KOPT-K1 (cell line): ENCODE results near the gene LARGE1.

Experiments
- H3K27ac ChIP-seq: fragments of 200-600 bp; sonication (generic); 2 replicates; pipeline ENCODE4 v1.5.1; 2016; ENCODE audit warnings: antibody characterized with exemption, mild to moderate bottlenecking, low read depth, low read length; ENCODE audit not compliant: poor library complexity, severe bottlenecking
- H3K36me3 ChIP-seq: fragments of 200-600 bp; sonication (generic); 2 replicates; pipeline ENCODE4 v1.5.1; 2017; ENCODE audit warnings: antibody characterized with exemption, mild to moderate bottlenecking, low read length, moderate library complexity; ENCODE audit not compliant: insufficient read depth
- H3K9me3 ChIP-seq: fragments of 200-600 bp; sonication (generic); 2 replicates; pipeline ENCODE4 v1.5.1; 2017; ENCODE audit warnings: antibody characterized with exemption, low read length, mild to moderate bottlenecking; ENCODE audit not compliant: insufficient read depth, poor library complexity, severe bottlenecking

LARGE1 gene

DNA sequence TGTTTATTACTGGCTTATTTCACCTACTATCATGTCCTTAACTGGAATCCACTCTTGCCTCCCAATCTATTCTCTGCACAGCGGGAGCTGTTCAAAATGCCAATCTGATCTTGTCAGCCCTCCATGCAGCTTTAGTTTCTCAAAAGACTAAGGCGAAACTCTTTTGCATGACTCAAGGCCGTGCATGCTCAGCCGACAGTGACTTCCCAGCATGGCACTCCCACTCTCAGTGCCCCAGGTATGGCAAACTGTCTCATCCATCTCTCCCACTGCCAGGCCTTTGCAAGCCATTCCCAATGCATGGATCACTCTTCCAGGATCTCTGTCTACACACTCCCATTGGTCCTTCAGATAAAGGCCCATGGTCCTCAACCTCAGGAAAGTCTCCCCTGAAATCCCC lies 245.9 kb downstream of the LARGE1 start:
- Histone ChIP-seq H3K36me3 (no peaks in the 10 kb centered on the region), H3K27ac (no peak overlapping the region), H3K9me3 (no peaks in the 10 kb centered on the region)

DNA sequence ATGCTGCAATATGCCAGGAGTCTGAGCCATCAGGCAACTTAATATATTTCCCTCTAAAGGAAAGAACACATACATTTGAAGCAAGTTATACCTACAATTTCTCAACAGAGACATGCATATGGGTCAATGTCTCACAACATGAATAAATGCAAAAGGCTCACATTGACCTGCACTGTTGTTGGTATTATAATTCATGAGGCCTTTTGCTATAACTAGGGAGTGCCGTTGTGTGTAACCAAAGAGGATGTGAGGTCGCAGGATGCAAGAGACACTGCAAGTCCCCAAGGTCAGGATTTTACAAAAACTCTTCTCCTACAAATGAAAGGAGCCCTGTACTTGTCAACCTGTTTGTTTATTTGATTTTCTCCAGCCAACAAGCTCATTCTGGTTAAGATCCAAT lies 250.5 kb downstream of the LARGE1 start:
- Histone ChIP-seq H3K27ac (no peak overlapping the region), H3K36me3 (no peaks in the 10 kb centered on the region), H3K9me3 (no peaks in the 10 kb centered on the region)

DNA sequence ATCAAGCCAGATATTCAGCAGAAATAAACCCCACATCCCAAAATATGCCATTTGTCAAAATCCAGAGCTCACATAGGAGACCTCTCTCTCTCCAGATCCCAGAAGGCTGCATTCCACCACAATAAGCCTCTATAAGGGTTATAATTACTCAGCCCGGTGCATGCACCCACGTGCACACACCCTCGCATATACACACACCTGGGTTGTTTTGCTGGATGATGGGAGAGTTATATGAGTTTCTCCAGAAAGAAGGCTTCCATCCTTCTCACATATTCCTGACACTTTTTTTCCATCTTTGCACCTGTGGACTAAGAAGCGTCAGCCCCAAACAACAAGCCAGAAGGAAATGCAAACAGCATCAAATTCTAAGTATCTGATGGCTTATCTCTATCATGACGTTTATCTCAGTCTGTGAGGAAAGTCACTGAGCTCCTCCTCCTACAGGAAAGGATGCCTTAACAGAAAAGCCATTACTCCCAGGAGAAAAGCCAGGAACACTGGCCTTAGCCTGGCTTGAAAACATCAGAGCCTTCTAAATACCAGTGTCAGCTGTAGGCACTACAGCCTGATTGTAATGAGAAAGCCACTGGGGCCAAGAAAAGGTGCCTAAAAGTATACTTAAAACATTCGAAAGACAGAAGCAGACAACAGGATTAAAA lies 253.2 kb downstream of the LARGE1 start:
- no peak overlapping the region for H3K27ac ChIP-seq
- no peaks in the 10 kb centered on the region for H3K9me3 ChIP-seq
- H3K36me3 ChIP-seq = no peaks in the 10 kb centered on the region

DNA sequence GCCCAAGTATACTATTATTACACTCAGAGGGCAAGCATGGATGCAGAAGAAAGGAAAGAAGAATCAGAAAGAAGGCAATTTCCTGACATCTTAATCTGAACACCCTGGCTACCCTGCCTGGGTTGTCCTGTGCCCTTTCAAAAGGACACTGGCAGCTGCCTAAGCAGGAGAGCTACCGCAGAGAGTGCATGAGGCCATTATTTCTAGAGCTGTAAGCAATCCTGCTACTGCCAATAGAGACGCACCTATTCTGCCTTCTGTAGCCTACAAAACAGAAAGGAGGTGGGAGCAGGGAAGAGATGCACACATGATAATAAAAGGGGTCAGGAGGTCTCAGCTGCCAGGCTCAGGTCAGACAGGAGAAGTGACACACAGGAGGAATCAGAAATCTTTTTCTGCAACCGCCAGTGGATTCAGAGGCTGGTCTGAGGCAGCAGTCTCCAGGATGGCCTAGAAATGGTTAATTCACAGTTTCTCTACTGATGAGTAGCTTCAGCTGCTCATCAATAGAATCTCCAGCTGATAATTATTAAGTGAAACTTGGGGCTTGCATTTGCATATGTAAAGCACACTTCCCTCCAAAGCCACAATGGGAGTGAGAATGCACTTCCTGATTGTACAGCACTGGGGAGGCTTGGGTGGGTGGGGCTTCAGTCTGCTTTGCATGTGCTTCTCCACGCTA lies 253.9 kb downstream of the LARGE1 start:
- H3K9me3 ChIP-seq = no peaks in the 10 kb centered on the region
- H3K27ac ChIP-seq = no peak overlapping the region
- H3K36me3 ChIP-seq = no peaks in the 10 kb centered on the region

DNA sequence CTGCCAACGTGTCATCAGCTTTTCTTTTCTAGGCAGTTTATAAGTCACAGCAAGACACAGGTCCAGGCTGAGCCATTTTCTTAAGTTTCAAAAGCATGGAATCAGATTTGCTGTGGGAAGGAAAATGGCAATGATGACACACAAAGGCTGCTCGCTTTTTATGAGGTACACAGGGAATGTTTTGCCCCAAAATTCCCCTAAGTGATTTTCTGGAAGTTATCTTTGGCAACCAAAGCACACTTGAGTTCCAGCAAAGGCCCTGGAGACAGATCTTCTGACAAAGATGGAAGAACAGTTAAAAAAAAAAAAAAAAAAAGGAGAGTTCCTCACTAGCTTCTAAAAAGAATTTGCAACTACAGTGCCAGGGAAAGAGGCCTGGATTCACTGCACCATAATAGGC lies 260.8 kb downstream of the LARGE1 start:
- no peaks in the 10 kb centered on the region for H3K9me3 ChIP-seq
- no peak overlapping the region for H3K27ac ChIP-seq
- H3K36me3 ChIP-seq = no peaks in the 10 kb centered on the region

DNA sequence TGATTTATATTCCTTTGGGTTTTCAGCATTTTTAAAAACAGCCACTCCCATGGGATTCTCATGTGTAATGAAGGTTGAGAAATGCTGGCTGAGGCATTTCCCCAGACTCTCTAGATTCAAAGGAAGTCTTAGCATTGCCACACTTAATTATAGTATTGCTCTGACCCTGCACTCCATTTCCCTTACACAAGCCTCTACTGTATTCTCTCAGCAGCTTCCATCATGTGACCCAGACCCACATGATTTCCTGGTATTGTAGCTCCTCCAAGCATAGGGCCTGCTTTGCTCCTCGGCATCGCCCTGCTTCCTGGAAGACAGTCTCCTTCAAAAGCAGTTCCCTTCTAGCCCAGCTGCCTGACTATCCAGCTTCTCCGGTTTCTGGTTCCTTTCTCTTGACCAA lies 261.5 kb downstream of the LARGE1 start:
- Histone ChIP-seq H3K36me3 (no peaks in the 10 kb centered on the region), H3K9me3 (no peaks in the 10 kb centered on the region), H3K27ac (no peak overlapping the region)

DNA sequence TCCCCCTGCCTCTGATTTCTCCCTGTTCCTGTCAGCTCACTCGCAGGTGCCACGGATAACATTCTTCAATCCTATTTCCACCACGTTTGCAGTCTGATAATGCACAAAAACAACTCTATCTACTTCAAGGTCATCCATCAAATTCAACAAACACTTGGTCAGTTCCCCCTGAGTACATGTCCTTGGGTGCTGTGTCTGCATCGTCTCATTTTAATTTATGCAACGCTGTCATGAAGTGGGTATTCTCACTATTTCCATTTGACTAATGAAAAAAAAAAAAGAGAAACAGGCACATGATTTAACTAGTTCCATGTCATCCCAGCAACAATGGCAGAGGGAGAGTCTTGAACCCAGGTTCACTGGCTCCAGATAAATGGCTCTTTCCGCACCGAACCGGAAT lies 262.6 kb downstream of the LARGE1 start:
- H3K9me3 ChIP-seq = no peaks in the 10 kb centered on the region
- H3K36me3 ChIP-seq = no peaks in the 10 kb centered on the region
- H3K27ac ChIP-seq = no peak overlapping the region

DNA sequence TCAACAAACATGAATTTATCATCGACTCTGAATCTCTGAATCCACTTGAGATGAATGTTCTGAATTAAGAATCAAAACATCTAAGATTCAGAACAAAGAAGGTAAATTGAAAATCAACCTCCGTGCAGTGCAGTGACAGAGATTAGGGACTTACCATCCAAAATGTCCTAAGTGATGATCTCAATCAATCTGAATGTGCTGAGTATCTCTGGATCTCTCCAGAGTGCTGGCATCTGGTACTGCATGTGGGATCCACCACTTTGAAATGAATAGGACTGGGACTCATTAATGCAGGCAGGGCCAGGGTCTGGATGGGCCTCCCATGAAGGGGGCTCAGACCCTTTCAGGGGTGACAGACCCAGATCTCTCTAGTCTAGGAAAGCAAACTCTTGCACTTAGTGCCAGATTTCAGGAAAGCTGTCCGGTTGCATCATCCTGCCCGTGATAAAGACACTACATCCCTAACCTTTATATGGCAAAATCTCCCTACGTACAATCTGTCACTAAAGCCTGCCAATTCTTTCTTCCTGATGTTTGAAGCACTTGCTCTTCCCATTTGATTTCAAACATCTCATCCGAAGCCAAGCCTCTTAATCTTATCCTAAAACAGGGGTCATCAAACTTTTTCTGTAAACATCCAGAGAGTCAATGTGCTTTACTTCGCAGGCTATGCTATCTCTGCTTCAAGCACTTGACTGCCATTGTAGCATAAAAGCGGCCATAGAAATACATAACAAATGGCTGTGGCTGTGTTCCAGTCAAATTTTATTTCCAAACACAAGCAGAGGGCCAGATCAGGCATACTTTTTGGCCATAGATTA lies 263.3 kb downstream of the LARGE1 start:
- Histone ChIP-seq H3K9me3 (no peaks in the 10 kb centered on the region), H3K36me3 (no peaks in the 10 kb centered on the region), H3K27ac (no peak overlapping the region)

DNA sequence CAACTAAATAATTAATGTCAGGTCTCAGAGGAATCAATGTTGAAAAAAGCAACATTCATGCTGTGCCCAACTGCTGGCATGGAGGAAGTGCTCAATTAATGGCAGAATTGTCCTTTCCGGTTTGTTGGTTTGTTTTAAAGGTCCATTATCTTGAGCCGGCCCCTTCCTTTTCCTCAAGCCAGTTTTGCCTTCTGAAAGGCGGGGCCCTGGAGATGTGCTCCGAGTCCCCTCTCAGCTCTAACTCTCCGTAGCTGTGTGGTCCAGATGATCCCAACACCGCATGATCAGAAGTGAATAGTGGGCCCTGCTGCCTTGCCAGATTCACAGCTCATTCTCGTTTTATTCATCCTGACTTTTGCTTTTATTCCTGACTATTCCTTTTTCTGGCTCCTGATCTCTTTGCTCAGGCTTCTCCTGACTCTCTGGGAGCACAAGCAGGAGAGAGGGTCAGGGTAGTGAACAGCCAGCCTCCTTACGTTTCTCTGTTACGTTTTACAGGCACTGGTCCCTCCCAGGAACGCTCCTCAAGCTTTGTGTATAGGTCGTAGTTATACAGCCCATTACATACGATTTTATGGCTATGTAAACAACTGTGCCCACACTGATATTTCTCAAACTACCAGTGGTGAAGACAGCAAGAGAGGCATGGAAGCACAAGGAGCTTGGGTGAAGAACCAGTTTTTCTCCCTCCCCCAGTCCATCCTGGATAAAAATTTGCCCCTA lies 265.9 kb downstream of the LARGE1 start:
- Histone ChIP-seq H3K36me3 (no peaks in the 10 kb centered on the region), H3K9me3 (no peaks in the 10 kb centered on the region), H3K27ac (no peak overlapping the region)

DNA sequence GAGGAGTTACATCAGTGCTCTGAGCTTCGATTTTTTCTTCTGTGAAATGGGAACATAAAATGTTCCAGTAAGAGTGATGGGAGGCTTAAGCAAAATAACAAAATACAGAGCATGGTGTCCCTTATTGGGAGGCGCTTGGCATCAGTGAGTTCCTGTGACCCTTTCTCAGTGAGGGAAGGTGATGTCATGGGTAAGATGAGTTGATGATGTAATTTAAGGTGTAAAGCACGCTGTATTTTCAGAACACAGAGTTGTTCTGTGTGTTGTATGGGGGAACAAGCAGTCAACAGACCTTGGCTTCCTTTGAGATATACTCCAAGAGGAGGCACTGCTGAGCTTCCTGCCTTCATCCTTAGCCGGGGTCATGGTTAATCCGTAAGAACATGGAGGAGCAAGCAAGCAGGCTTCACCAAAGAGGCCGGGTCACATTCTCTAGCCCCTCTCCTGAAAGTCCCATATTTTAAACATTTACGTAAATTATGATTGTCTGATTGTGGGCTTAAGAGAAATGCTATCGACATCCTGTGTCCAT lies 266.7 kb downstream of the LARGE1 start:
- H3K9me3 ChIP-seq = no peaks in the 10 kb centered on the region
- no peak overlapping the region for H3K27ac ChIP-seq
- H3K36me3 ChIP-seq = no peaks in the 10 kb centered on the region

DNA sequence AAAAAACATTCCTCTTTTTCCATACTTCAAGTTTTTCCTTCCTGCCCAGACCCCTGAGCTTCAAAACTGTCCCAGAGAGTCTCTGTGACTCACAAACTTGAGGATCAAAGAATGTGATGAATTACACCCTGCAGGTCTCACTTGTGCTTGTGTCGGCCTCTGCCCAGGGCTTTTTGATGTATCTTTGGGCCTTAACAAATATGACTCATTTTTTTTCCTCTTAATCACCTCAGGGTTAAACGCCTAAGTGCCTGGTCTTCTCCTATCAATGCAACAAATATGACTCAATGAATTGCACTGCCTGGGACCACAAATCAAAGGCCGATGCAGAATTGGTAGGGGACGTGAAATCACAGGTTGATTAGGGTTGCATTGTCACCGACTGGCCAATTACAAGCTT lies 267.7 kb downstream of the LARGE1 start:
- Histone ChIP-seq H3K27ac (no peak overlapping the region), H3K36me3 (no peaks in the 10 kb centered on the region), H3K9me3 (no peaks in the 10 kb centered on the region)

DNA sequence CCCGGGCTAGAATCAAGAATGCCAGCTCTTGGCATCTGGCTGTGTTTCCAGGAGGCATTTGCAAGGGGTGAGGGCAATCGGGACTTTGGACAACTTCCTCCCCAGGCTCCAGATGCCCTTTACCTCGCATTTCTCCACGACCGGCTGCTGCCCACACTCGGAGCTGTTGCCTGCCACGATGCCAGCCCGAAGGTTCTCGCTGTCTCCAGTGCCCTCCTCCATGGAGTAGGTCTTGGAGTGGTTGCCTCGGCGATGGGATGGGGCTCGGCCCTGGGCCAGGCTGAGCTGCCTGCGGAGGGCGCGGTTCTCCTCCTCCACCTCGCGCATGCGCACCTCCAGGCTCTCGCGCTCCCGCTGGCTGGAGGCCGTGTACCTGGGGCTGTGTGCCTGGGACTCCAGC lies 270.0 kb downstream of the LARGE1 start:
- Histone ChIP-seq H3K27ac (no peak overlapping the region), H3K9me3 (peaks cover 5% of the 10 kb centered on the region), H3K36me3 (no peaks in the 10 kb centered on the region)

DNA sequence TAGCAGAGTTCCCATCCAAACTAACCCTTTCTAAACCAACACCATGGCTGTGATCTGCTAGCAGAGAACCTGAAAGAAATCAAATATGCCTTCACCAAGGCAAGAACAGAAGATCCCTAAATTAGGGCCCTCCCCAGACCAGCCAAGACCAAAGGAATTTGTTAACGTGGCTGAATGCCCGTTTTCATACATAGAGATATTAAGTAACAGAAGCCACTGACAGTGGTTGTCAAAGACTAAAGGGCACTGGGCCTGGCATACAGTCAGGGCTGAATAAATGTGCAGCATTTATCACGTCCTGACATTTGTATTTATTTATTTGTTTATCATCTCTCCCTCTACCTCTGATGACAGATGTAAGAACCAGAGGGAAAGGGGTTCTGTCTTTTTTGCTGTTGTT lies 271.8 kb downstream of the LARGE1 start:
- Histone ChIP-seq H3K36me3 (no peaks in the 10 kb centered on the region), H3K9me3 (peaks cover 5% of the 10 kb centered on the region), H3K27ac (no peak overlapping the region)

DNA sequence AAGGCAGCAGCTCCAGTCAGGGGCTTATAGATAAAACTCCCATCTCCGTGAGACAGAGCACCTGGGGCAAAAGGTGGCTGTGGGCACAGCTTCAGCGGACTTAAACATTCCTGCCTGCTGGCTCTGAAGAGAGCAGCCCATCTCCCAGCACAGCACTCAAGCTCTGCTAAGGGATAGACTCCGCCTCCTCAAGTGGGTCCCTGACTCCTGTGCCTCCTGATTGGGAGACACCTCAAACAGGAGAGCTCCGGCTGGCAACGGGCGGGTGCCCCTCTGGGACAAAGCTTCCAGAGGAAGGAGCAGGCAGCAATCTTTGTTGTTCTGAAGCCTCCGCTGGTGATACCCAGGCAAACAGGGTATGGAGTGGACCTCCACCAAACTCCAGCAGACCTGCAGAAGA lies 279.4 kb downstream of the LARGE1 start:
- no peak overlapping the region for H3K27ac ChIP-seq
- no peaks in the 10 kb centered on the region for H3K9me3 ChIP-seq
- H3K36me3 ChIP-seq = no peaks in the 10 kb centered on the region
